DMS53 treated with DMSO at 0.1 percent for 48 hours (cell line): Measurements from ENCODE around the gene STYK1.

ENCODE experiments used
- DNase-seq: peaks from one replicate; lab custom pipeline; 2025; ENCODE audit not compliant: unreplicated experiment; lab: John Stamatoyannopoulos, UW

Gene STYK1

GRCh38 chr12:10673659-10674384 is at the start of gene STYK1:
TSS of gene STYK1 (minus strand) at chr12:10674052. CDS start at chr12:10634618, 39,434 bp downstream.
- DNase-seq = peak; percentile 99

GRCh38 chr12:10722905-10723746 is 49.3 kb upstream of the STYK1 start, which contains the start of gene YBX3:
TSS of gene YBX3 (minus strand) at chr12:10723323. CDS start at chr12:10723111, 212 bp downstream.
- peak; percentile 41 for DNase-seq

GRCh38 chr12:10722502-10722904 is 48.7 kb upstream of the STYK1 start:
- peak; percentile 50 for DNase-seq

- DNase-seq = peak; percentile 69
Measured at GRCh38 chr12:10721651-10722501, 48.0 kb upstream of the STYK1 start.

GRCh38 chr12:10720974-10721650 is 47.3 kb upstream of the STYK1 start:
- no peak for DNase-seq

- DNase-seq = no peak
Measured at GRCh38 chr12:10719482-10719881, 45.6 kb upstream of the STYK1 start.

- no peak for DNase-seq
Measured at GRCh38 chr12:10718279-10718821, 44.5 kb upstream of the STYK1 start.

- no peak for DNase-seq
Measured at GRCh38 chr12:10717410-10717809, 43.6 kb upstream of the STYK1 start.

- no peak for DNase-seq
Measured at GRCh38 chr12:10716704-10717315, 43.0 kb upstream of the STYK1 start.

GRCh38 chr12:10716277-10716676 is 42.4 kb upstream of the STYK1 start:
- no peak for DNase-seq

- DNase-seq = no peak
Measured at GRCh38 chr12:10715491-10715890, 41.6 kb upstream of the STYK1 start.

- DNase-seq = no peak
Measured at GRCh38 chr12:10709808-10710207, 36.0 kb upstream of the STYK1 start.

- DNase-seq = no peak
Measured at GRCh38 chr12:10708862-10709261, 35.0 kb upstream of the STYK1 start.

- no peak for DNase-seq
Measured at GRCh38 chr12:10705655-10706054, 31.8 kb upstream of the STYK1 start.

GRCh38 chr12:10701843-10702242 is 28.0 kb upstream of the STYK1 start:
- DNase-seq = no peak

- DNase-seq = no peak
Measured at GRCh38 chr12:10701131-10701681, 27.4 kb upstream of the STYK1 start.

GRCh38 chr12:10700581-10700980 is 26.7 kb upstream of the STYK1 start:
- no peak for DNase-seq

- no peak for DNase-seq
Measured at GRCh38 chr12:10697862-10698261, 24.0 kb upstream of the STYK1 start.

GRCh38 chr12:10697156-10697555 is 23.3 kb upstream of the STYK1 start:
- no peak for DNase-seq

GRCh38 chr12:10690906-10691305 is 17.1 kb upstream of the STYK1 start:
- DNase-seq = no peak
